ENCODE measurements around the gene SPATC1L.
A peak's percentile ranks its signal among the peaks of the same experiment; 100 is the strongest.
"Not testable (repeated sequence)": the region's sequence is repeated elsewhere in the genome, so short reads cannot be mapped to it uniquely, and the experiment has no call there.

The SPATC1L gene

GRCh38 chr21:46150491-46151121 lies 33.7 kb downstream of the SPATC1L start:
- no peak for DNase-seq (ENCODE audit: low spot score)

- no peak for DNase-seq (ENCODE audit: low spot score)
Measured at GRCh38 chr21:46150073-46150472, 34.2 kb downstream of the SPATC1L start.

GRCh38 chr21:46149205-46149901 lies 34.9 kb downstream of the SPATC1L start:
- no peak for DNase-seq (ENCODE audit: low spot score)

- no peak for DNase-seq (ENCODE audit: low spot score)
Measured at GRCh38 chr21:46148106-46148505, 36.2 kb downstream of the SPATC1L start.

GRCh38 chr21:46147429-46147828 lies 36.8 kb downstream of the SPATC1L start:
- peak; percentile 77 for DNase-seq (ENCODE audit: low spot score)

- DNase-seq (ENCODE audit: low spot score) = no peak
Measured at GRCh38 chr21:46146856-46147255, 37.4 kb downstream of the SPATC1L start.

GRCh38 chr21:46145840-46146691 lies 38.2 kb downstream of the SPATC1L start:
- no peak for DNase-seq (ENCODE audit: low spot score)

GRCh38 chr21:46145159-46145839 lies 39.0 kb downstream of the SPATC1L start:
- DNase-seq (ENCODE audit: low spot score) = no peak

- no peak for DNase-seq (ENCODE audit: low spot score)
Measured at GRCh38 chr21:46144464-46145070, 39.7 kb downstream of the SPATC1L start.

GRCh38 chr21:46142582-46143473 lies 41.4 kb downstream of the SPATC1L start:
- no peak for DNase-seq (ENCODE audit: low spot score)

- DNase-seq (ENCODE audit: low spot score) = no peak
Measured at GRCh38 chr21:46141767-46142581, 42.3 kb downstream of the SPATC1L start.

GRCh38 chr21:46140352-46141003 lies 43.8 kb downstream of the SPATC1L start:
- not testable (repeated sequence) for DNase-seq (ENCODE audit: low spot score)

GRCh38 chr21:46139686-46140085 lies 44.6 kb downstream of the SPATC1L start:
- DNase-seq (ENCODE audit: low spot score) = no peak

- no peak for DNase-seq (ENCODE audit: low spot score)
Measured at GRCh38 chr21:46138383-46138970, 45.8 kb downstream of the SPATC1L start.

- DNase-seq (ENCODE audit: low spot score) = no peak
Measured at GRCh38 chr21:46137908-46138307, 46.4 kb downstream of the SPATC1L start.

- DNase-seq (ENCODE audit: low spot score) = no peak
Measured at GRCh38 chr21:46136739-46137349, 47.4 kb downstream of the SPATC1L start.

- no peak for DNase-seq (ENCODE audit: low spot score)
Measured at GRCh38 chr21:46135782-46136395, 48.4 kb downstream of the SPATC1L start.
